Measurements from ENCODE around the gene PGC.

The PGC gene

DNA sequence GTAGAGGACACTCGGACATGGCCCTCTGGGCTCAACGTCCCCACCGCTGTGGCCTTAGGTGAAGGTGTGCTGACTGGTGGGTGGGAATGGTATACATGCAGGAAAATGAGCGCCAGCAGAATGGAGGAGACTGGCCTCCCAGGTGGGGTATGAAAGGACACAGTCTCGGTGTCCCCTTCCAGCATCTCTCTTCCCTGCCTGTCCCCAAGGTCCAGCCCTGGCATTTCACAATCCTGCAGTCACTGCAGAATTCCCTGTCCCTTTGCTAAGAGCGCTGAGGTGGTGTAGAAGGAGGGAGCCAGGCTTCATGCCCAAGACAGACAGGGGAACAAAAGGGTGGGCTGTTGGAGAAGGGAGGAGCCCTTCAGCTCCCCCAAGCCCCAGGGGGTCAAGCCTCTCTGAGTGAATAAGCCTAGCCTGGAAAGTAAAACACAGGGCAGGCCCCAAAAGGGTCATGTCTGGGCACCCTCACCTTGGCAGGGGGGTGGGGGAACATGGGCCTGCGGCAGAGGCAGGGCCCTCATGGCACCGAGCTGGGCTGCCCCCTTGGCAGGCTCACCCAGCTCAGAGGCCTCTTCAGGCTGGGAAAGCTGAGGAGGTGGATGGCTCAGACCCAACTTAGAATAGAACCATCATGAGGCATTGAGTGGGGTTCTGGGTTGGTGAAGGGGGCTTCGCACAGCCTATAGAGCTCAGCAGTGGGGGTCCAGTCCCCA, 35.7 kb downstream of the PGC start:
- no peak for DNase-seq

DNA sequence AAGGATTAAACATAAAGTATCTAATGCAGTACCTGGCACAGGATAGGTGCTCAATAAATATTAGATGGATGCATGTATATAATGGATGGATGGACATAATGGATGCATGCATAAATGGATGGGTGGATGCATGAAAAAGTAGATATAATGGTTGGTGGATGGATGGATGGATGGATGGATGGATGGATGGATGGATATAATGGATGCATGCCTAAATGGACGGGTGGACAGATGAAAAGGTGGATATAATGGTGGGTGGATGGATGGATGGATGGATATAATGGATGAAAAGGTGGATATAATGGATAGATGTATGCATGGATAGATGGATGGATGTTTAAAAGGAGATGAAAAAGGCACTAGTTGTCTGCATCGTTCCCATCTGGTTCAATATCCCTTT, 37.8 kb downstream of the PGC start:
- DNase-seq: no peak

DNA sequence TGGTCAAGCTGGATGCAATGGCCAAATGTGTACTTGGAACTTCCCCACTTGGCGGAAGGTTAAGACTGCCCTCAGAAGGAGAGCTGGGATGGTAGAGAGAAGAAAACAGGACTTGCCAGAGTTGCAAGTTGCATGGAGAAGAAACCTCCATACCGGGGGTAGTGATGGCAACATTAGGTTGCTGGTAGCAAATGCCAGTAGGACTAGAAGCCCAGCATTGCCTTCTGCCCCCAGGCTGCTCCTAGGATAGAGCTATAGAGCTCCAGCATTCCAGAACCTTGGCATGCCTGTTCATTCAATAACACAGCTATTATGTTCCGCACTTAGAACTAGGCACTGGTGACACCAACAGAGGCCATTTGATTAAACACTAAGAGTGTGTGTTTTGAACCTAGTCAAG, 38.3 kb downstream of the PGC start:
- DNase-seq: no peak

DNA sequence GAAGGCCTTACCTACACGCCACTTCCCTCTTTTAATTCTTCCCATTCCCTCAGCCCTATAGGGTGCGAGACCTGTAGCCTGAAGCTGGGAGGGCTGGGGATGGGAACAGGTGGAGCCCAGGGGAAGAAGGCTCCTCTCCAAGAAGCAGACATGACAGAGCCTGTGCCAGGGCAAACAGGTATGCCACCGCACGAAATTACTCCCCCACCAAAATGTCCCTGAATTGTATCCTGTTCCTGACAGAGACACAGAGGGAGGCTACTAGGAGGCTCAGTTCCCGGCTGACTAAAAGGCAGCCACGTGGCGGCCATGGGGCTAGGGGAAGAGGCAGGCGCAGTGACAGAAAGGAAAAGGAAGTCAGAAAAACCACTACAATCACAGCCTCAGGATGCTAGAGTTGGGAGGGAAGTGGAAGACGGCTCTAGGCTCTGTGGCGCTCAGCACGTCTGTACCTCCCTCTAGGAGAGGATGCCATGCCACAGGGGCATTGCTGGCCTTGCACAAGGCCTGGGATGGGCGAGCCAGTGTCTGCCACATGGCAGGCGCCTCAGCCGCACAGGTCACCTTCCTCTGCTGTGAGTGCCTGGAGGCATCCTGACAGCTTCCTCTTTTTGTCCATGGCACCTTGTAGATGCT, 39.5 kb downstream of the PGC start:
- no peak for DNase-seq

DNA sequence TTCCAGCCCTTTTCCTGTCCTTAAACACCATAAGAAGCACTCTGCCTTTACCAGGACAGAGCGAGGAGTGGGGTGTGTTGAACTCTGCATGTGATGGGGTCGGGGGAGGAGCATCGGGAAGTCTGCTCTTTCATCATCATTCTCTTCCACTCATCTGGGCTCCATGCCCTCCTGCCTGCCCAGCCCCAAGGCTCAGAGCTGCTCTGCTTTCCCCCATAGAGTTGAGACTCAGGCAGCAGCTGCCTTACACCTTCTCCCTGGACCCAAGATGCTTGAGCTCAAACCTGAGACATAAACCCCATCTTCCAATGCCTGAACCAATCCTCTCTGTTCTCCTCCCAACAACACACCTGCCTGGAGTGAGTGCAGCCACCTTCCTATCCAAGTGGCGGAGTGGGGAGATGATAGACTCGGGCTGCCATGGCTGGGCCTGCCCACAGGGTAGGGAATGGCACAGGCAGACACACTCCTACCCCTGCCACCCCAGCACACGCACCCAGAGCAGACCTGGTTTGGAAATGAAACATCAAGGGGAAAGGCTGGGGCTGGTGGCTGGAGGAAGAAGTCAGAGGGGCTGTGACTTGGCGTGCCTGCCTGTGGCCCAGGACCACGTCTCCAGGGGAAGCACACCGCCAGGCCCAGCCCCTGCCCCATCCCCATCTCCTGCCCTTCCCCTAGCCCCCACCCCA, 40.2 kb downstream of the PGC start:
- DNase-seq: no peak

DNA sequence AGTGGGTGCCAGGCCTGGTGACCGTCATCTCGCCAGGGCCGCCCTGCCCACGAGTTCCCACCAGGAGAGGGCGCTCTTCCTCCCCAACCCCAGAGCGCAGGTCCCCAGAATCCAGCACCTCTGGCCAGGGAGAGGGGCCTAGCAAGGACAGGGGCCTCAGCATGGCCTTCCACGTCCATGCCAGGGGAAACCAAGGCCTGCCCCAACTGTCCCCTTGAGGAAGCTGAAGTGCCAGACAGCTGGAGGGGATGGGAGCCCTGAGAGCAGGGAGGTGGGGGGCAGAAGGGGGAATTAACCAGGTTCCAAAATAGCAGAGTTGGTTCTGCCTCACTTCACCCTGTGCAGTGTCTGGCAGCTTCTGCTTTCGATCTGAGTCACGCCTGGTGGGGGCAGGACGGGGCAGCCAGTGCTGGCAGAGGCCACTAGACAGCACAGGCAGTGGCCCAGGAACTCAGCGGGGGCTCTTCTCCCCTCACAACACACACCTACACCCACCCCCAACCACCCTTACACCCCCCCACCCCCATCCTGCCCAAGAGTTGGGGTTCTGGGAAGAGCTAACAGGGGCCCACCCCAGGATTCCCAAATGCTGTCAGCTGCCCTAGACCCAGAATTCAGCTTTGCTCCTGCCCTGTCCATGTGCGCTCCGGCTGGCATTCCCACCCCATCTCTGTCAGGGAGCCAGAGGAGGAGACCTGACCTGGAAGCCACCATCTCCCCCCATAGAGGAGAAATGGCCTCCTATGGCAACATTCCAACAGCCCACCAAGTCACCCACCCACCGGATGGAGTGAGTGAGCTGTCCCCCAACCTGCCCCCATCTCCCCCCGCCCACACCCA, 41.0 kb downstream of the PGC start:
- peak; percentile 2 for DNase-seq

DNA sequence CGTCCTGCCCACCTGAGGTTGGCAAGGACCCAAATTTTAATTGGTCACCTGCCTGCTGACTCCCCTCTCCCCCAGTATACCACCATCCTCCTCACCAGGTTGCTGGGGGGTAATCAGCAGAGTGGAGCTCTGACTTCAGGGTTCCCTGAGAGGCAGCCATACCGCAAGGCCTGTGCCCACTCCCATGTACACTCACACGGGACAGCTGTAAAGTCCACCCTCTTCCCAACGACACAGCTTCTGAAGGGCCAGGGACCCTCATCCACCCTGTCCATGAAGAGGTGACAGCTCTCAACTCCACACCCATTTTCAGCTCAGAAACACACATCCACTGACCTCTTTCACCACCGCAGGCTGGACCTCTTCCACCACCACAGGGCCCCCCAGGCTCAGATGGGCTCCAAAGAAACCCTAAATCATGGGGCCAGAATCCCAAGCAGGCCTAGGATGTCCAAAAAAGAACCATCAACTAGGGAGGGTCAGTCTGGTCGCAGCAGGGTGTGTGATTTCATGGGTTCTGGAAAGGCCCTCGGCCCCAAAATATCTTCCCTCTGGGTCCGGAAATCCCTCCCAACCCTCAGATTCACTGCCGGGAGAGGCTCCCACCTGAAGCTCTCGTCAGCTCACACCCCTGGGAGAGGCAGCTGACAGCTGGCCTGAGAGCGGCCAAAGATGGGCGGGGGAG, 41.7 kb downstream of the PGC start:
- DNase-seq: no peak

DNA sequence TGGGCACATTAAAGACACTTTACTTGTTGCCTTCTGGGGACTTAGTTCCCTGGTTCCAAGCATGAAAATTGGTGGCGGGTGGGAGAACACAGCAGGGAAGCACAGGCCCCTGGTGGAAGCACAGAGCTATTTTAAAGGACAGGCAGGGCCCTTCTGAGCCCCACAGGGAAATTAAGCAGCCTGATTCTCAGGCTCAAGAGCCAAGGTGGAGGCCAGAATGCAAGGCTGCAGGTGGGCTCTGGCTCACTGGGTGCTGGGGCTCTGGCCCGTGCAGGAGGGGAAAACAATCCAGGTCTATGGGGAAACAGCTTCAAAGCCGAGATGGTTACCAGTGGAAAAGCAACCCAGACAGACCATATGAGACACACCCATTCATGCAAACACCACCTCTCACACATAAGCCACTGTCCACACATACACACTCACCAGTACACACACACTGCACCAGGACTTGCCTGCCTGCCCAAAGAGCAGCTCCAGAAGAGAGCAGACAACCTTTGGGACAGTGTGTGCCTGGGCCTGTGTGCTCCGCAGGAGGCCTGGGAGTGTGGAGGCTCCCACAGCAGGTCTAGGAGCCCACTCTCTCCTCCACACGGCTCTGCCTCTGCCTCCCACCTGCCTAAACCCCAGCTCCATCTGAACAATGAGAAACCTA, 42.4 kb downstream of the PGC start:
- DNase-seq: no peak

DNA sequence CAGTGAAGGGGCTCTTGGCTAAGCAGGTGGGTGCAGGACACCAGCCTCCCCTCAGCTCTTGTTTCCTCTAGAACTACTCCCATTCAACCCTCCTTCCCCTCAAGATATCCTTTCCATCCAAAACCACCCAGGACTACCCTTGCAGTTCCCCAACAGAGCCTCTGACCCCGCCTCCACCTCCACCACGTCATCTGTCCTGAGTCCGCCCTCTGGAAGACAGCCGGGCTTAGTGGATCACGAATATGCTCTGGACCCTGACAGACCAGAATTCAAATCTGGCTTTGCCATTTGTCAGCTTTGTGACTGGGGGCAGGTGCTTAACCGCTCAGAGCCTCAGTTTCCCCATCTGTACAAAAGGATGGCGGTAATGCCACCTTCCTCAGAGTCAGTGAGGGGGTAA, 43.2 kb downstream of the PGC start:
- no peak for DNase-seq

DNA sequence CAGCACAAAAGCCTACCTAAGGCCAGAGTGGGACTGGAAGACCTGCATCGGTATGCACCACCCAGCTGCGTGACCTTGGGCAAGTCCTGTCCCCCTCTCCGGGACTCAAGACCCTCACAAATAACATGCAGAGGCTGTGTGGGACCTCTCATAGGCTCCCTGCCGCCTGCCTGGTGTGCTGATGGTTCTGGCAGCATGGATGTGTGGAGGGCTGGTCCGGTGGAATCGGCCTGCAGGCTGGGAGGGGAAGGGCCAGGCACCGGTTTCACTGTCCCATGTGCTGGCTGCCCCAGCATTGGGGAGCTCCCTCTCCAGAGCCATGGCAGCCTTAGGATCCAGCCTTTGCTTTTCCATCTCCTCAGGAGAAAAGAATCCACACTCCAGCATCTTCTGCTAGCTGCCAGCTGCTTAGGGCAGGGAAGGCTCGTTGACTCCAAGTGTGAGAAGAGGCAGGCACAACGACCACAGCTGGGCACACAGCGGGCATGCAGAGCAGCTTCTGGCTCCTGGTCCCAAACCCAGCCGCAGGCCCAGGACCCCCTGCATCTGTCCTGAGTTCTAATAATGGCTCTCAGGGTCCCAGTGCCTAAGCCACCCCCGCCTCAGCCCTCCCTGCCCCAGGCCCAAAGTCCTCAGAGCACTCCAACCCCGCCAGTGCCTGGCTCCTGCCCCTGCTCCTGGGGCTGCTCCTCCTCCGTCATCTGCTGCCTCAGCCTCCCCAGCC, 44.3 kb downstream of the PGC start:
- DNase-seq: no peak

DNA sequence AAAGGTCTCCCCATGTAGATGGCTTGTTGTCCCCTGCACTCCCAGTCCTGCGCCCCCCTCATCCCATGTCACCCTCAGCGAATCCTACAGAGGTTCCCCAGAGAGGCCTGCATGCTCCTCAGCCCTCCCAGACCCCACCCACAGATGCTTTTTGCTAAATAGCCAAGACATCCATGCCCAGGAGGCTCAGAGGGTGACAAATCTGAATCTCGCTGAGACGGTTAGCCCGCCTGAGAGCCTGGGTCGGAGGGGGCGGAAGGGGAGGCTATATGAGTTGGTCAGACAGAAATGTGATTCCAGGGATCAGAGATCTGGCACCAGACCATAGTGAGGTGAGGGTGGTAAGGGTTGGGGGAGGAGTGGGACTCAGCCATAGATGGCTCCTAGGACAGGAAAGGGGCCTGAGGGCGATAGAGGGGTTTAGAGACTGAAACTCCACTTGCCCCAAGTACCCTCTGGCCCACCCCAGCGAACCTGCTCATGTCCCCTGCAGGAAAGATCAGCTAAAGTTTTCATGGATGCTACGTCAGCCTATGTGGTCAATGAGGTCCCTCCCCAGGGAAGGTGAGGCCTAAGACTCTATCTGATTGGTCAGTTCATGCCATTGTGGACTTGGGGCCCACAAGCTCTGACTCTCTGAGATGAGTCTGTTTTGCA, 45.0 kb downstream of the PGC start:
- DNase-seq: no peak

DNA sequence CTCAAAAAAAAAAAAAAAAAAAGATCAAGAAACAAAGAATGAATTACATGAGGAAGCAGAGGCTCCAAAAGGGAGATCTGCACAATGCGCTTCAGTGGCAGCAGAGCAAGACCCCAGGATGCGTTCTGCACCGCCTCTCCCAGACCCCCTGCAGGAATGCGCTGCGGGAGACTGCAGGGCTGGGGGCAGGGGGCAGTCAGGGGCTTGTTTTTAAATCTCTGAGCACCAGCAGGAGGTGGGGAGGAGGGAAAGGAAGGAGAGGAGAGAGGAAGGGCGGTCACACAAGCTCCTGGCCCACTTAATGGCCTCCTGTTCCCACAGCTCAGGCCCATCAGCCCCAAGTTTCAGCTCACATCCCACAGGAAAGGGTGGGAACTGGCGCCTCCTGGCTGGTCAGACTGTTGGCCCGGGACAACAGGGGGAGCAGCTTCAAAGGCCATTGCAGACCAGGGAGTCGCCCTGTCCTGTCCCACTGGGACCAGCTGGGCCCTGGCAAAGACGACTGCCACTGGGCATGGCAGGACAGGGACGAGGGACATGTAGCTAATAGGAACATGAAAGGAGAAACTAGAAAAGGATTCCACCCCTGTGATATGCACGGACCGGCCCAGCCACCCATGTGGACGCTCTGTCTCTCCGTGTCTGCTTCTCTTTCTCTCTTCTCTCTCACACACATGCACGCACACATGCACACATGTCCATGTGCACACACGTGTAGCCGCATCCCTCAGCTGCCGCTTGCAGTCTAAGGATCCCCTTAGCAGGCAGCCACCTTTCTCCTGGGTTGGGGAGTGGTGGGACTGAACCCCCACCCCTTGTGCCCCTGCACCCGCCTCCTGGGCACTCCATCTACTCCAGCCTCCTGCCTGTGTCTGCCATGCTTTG, 46.5 kb downstream of the PGC start:
- DNase-seq: no peak

DNA sequence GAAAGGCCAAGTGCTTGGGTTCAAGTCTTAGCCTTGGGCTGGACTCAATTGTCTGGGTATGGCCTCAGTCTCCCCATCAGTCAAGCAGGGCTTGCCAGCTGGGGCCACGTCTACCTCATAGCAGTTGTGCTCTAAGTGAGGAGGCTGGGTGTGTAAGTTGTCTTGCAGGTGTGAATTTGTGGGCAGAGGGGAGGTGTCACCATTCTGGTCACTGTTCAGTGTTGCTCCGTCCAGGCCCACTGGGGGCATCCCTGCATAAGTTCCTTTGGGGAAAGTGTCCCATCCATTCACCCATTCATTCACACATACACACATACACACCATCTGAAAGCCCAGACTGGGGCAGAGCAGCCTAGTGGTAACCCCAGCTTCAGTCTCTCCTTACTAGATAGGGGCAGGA, 48.1 kb downstream of the PGC start:
- DNase-seq: no peak

DNA sequence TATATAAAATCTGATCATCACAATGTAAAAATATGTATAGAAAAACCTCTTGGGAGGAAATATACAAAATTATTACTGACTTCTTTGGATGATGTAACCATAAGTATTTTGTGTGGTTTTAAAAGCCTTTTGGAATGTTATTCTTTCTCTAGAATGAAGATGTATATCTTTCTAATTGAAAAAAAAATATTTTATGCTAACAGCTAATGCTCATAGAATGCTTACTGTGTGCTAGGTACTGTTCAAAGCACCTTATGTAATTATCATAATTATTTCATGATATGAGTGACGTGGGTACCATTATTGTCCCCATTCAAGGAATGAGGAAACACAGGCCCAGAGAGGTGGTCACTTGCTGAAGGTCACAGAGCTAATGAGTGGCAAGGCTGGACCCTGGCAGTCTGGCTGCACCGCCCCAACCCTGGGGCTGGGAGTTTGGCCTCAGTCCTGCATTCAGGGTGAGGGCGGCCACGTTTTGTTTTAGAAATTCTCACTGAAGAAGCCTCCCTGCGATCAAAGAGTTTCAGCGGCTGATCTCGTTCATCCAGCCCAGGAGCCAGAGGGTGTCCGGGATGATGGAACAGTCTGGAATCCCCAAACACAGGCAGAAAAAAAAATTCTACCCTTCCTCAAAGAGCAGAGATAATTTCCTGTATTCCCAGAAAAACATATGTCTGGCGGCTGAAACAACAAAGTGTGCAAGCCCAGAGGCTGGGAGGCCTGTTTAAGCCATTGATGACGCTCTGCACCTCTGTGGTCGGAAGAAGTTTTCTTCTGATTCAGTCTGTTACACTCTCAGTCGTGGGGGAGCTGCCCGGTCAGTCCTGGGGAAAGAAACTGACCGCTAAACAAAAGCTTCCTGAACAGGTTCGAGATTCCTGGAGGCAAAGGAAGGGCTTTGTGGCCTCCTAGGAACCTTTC, 49.1 kb downstream of the PGC start:
- no peak for DNase-seq

DNA sequence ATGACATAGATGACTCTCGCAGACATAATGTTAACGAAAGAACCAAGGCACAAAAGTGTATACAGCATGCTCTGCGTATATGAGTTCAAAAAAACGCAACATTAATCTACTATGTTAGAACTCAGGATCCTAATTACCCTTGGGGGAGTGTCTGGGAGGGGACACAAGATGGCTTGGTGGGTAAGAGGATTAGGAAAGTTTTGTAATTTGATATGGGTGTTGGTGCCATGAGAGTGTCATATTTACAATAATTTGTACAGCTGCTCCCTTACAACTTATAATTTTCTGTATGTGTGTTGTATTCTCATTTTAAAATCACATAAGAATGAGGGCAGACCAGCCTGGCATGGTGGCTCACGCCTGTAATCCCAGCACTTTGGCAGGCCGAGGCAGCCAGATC, 50.4 kb downstream of the PGC start:
- DNase-seq: peak; percentile 65

DNA sequence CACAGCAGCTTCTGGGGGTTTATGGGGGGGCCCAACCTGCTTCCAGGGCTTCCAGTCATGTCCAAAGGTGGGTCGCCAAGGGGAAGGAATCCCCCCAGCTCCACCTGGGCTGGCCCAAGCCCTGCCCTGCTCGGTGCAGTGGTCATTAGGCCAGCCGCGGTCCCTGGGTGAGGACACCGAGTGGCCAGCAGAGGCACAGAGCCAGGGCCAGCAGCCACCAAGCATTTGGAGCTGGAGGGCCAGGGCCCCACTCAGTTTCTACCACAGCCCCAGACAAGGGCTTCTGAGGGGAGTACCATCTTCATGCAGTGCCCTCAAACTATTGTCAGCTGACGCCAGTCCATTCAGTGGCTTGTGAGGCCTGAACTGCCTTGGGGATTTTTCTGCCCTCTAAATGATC, 51.4 kb downstream of the PGC start:
- DNase-seq: no peak

DNA sequence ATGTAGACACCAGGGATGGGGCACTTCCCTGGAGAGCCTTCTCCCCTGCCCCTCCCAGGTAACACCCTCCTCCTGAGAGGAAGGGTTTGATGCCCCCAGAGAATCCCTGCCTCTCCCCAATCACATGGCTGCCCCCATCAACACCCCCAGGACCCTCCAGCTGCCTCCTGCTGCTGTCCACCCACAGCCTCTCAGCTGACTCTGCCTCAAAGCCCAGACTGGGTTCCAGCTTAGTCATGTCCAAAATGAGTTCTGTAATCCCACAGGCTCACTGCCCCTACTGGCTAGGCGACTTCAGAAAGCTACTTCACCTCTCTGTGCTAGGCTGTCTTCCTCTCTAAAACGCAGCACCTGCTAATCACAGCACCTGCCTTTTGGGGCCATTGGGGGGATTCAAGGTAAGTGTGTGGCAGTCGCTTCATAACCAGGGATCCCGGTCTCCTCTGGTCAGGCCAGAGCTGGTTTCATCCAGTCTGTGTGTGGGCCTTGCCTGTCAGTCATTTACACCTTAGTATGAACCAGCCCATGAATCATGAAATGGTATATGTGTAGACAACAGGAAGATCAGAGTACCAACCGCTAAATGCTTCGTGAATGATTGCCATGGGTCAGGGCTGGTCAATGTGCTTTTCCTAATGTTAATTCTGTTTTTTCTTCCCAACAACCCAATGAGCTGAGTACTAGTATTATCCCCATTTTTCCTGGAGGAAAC, 52.2 kb downstream of the PGC start:
- DNase-seq: no peak
